ENCODE results near the gene RAPGEF6. TPM values are rescaled to one million over a fixed set of nuclear protein-coding genes. Genes with fewer than 3 reads are reported as not detected.

RAPGEF6 gene
- polyA plus RNA-seq, 1 donor (not counting 4 experiments of a cell fraction or from before 2014, with no cell fraction given) = 8.7 TPM

DNA sequence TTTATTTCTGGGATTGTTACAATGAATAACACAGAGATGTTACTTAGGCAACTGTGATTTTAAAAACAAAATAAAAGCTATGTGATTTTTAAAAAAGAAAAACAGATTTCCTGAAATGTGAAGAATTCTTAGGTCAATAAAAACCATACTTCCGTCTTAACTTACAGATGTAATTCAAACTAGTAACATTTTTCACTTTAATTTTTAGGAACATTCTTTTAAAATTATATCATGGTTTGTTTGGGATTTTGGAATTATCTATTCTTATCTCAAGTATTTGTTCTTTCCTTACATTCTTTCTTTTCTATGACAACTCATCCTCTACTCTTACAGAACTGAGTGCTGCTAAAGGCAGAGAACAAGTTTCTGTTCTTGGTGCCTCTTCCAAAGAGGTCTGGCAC is 159.5 kb downstream of the RAPGEF6 start:
- Histone ChIP-seq H2AFZ (ENCODE audit: control insufficient read depth, low read length) (no peak overlapping the region), H3K9me3 (ENCODE audit: control insufficient read depth, low read depth, low read length) (no peaks in the 10 kb centered on the region), H3K4me2 (ENCODE audit: control insufficient read depth, extremely low read depth, insufficient read depth, low read depth, low read length) (no peak overlapping the region), H4K20me1 (ENCODE audit: control insufficient read depth, extremely low read depth, insufficient read depth, low read length) (no peaks in the 10 kb centered on the region), H3K27ac (ENCODE audit: control insufficient read depth, insufficient read depth, low read length) (no peak overlapping the region), H3K4me3 (ENCODE audit: control insufficient read depth in 2 of 3, extremely low read depth in 1 of 3, insufficient read depth in 2 of 3, low read depth in 1 of 3, low read length in 3 of 3) (no peak overlapping the region), H3K36me3 (ENCODE audit: control insufficient read depth in 2 of 2, extremely low read depth in 1 of 2, insufficient read depth in 2 of 2, low read length in 2 of 2) (no peaks in the 10 kb centered on the region), H3K79me2 (ENCODE audit: control insufficient read depth, insufficient read depth, low read length) (no peaks in the 10 kb centered on the region), H3K9ac (ENCODE audit: control insufficient read depth, extremely low read depth, insufficient read depth, low read length) (no peak overlapping the region), H3K27me3 (ENCODE audit: control insufficient read depth, extremely low read depth, insufficient read depth, low read length) (no peaks in the 10 kb centered on the region), H3K4me1 (ENCODE audit: control insufficient read depth, extremely low read depth, insufficient read depth, low read length) (no peaks in the 10 kb centered on the region), H3K9me1 (ENCODE audit: control insufficient read depth, extremely low read depth, insufficient read depth, low read length) (no peaks in the 10 kb centered on the region)
- dilution Hi-C loops (cut with MboI; ENCODE audit: extremely low pct_ligation_motif_present, low sequenced_read_pairs) = no loop called here
- DNase-seq (ENCODE audit: low read depth, low spot score) (no peak), FAIRE-seq (no peak)
- TF ChIP-seq EZH2 (IDR thresholded peaks at IDR 0.05; ENCODE audit: low read length) = no peak
- TF ChIP-seq, protein P1, sequence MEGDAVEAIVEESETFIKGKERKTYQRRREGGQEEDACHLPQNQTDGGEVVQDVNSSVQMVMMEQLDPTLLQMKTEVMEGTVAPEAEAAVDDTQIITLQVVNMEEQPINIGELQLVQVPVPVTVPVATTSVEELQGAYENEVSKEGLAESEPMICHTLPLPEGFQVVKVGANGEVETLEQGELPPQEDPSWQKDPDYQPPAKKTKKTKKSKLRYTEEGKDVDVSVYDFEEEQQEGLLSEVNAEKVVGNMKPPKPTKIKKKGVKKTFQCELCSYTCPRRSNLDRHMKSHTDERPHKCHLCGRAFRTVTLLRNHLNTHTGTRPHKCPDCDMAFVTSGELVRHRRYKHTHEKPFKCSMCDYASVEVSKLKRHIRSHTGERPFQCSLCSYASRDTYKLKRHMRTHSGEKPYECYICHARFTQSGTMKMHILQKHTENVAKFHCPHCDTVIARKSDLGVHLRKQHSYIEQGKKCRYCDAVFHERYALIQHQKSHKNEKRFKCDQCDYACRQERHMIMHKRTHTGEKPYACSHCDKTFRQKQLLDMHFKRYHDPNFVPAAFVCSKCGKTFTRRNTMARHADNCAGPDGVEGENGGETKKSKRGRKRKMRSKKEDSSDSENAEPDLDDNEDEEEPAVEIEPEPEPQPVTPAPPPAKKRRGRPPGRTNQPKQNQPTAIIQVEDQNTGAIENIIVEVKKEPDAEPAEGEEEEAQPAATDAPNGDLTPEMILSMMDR (optimal IDR thresholded peaks at IDR 0.05 in 1 of 3, IDR thresholded peaks at IDR 0.05 in 1 of 3, conservative IDR thresholded peaks at IDR 0.05 in 1 of 3; ENCODE audit: extremely low read depth in 1 of 3, insufficient read depth in 2 of 3, low read length in 3 of 3) = no peak

DNA sequence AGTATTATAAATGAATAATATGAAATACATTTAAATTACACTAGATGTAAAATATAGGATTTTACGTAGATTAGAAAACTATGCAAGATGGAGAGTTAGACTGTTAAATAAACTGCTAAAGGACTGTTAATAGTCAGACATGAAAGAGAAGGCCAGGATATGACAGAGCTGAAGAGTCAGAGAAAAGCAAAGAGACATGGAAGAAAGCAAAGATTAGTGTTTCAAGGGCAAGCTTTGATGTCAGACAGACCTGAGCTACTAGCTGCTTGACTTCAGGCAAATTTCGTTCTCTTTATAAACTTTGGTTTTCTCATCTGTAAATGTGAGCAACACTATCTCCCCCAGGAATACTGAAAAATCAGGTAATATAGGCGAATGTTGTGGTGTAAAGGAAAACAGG is 161.3 kb downstream of the RAPGEF6 start:
- Histone ChIP-seq H3K9ac (ENCODE audit: control insufficient read depth, extremely low read depth, insufficient read depth, low read length) (no peak overlapping the region), H3K27me3 (ENCODE audit: control insufficient read depth, extremely low read depth, insufficient read depth, low read length) (no peaks in the 10 kb centered on the region), H3K9me1 (ENCODE audit: control insufficient read depth, extremely low read depth, insufficient read depth, low read length) (no peaks in the 10 kb centered on the region), H3K36me3 (ENCODE audit: control insufficient read depth in 2 of 2, extremely low read depth in 1 of 2, insufficient read depth in 2 of 2, low read length in 2 of 2) (no peaks in the 10 kb centered on the region), H3K4me1 (ENCODE audit: control insufficient read depth, extremely low read depth, insufficient read depth, low read length) (no peaks in the 10 kb centered on the region), H3K4me3 (ENCODE audit: control insufficient read depth in 2 of 3, extremely low read depth in 1 of 3, insufficient read depth in 2 of 3, low read depth in 1 of 3, low read length in 3 of 3) (no peak overlapping the region), H4K20me1 (ENCODE audit: control insufficient read depth, extremely low read depth, insufficient read depth, low read length) (no peaks in the 10 kb centered on the region), H3K9me3 (ENCODE audit: control insufficient read depth, low read depth, low read length) (no peaks in the 10 kb centered on the region), H3K79me2 (ENCODE audit: control insufficient read depth, insufficient read depth, low read length) (no peaks in the 10 kb centered on the region), H3K4me2 (ENCODE audit: control insufficient read depth, extremely low read depth, insufficient read depth, low read depth, low read length) (no peak overlapping the region), H2AFZ (ENCODE audit: control insufficient read depth, low read length) (no peak overlapping the region), H3K27ac (ENCODE audit: control insufficient read depth, insufficient read depth, low read length) (no peak overlapping the region)
- no peak for TF ChIP-seq EZH2 (IDR thresholded peaks at IDR 0.05; ENCODE audit: low read length)
- TF ChIP-seq, protein P1 (optimal IDR thresholded peaks at IDR 0.05 in 1 of 3, IDR thresholded peaks at IDR 0.05 in 1 of 3, conservative IDR thresholded peaks at IDR 0.05 in 1 of 3; ENCODE audit: extremely low read depth in 1 of 3, insufficient read depth in 2 of 3, low read length in 3 of 3) = no peak
- FAIRE-seq (no peak), DNase-seq (ENCODE audit: low read depth, low spot score) (no peak)
- dilution Hi-C loops (cut with MboI; ENCODE audit: extremely low pct_ligation_motif_present, low sequenced_read_pairs) = no loop called here

Data from keratinocyte (primary cell).